DMS114 treated with DMSO at 0.1 percent for 48 hours (cell line): ENCODE data around the gene KIF1A.
"Not testable (repeated sequence)": the region's sequence is repeated elsewhere in the genome, so short reads cannot be mapped to it uniquely, and the experiment has no call there.

ENCODE experiments used
- DNase-seq: peaks from one replicate; lab custom pipeline; 2025; ENCODE audit not compliant: unreplicated experiment; lab: John Stamatoyannopoulos, UW

Gene KIF1A

GRCh38 chr2:240846873-240847595 lies 27.0 kb upstream of the KIF1A start:
- DNase-seq = no peak

- DNase-seq = not testable (repeated sequence)
Measured at GRCh38 chr2:240846309-240846708, 26.3 kb upstream of the KIF1A start.

GRCh38 chr2:240840435-240841060 lies 20.5 kb upstream of the KIF1A start:
- DNase-seq = peak; percentile 61

- no peak for DNase-seq
Measured at GRCh38 chr2:240839152-240840143, 19.4 kb upstream of the KIF1A start.

- no peak for DNase-seq
Measured at GRCh38 chr2:240837621-240838020, 17.6 kb upstream of the KIF1A start.

GRCh38 chr2:240836781-240837467 lies 16.9 kb upstream of the KIF1A start:
- no peak for DNase-seq

GRCh38 chr2:240835528-240835927 lies 15.5 kb upstream of the KIF1A start:
- DNase-seq = no peak

- DNase-seq = no peak
Measured at GRCh38 chr2:240834377-240834975, 14.5 kb upstream of the KIF1A start.

- no peak for DNase-seq
Measured at GRCh38 chr2:240833724-240834285, 13.8 kb upstream of the KIF1A start.

- DNase-seq = no peak
Measured at GRCh38 chr2:240832921-240833494, 13.0 kb upstream of the KIF1A start.

GRCh38 chr2:240832205-240832727 lies 12.2 kb upstream of the KIF1A start:
- DNase-seq = peak; percentile 65

- DNase-seq = no peak
Measured at GRCh38 chr2:240831594-240832204, 11.7 kb upstream of the KIF1A start.

GRCh38 chr2:240825476-240825875 lies 5.5 kb upstream of the KIF1A start:
- no peak for DNase-seq

- no peak for DNase-seq
Measured at GRCh38 chr2:240823449-240824336, 3.7 kb upstream of the KIF1A start.

- no peak for DNase-seq
Measured at GRCh38 chr2:240822280-240822847, 2.3 kb upstream of the KIF1A start.

GRCh38 chr2:240821429-240821778 lies 1.4 kb upstream of the KIF1A start:
- DNase-seq = no peak

GRCh38 chr2:240820607-240821428 lies 799 bp upstream of the KIF1A start:
- no peak for DNase-seq
